Nephron (organoid): ENCODE data around the gene CDH4.

Source experiments
- H3K27ac Mint-ChIP-seq, 3 experiments: 2 replicates each; pipeline ENCODE4 v1.8.0; 2020; ENCODE audit warnings: mixed read lengths in 3 of 3, mild to moderate bottlenecking in 2 of 3, moderate library complexity in 1 of 3
- H3K27me3 Mint-ChIP-seq: 2 replicates; pipeline ENCODE4 v1.8.0; 2021; ENCODE audit warnings: low read depth, mild to moderate bottlenecking, moderate library complexity, mixed read lengths
- H3K36me3 Mint-ChIP-seq: 2 replicates; pipeline ENCODE4 v1.8.0; 2020; ENCODE audit warnings: low read depth, mixed read lengths
- H3K4me1 Mint-ChIP-seq: 2 replicates; pipeline ENCODE4 v1.8.0; 2020; ENCODE audit warnings: mixed read lengths
- H3K4me3 Mint-ChIP-seq, 3 experiments: 2 replicates each; pipeline ENCODE4 v1.8.0; 2020; ENCODE audit warnings: mild to moderate bottlenecking in 3 of 3, mixed read lengths in 3 of 3, moderate library complexity in 2 of 3
- H3K9me3 Mint-ChIP-seq: 2 replicates; pipeline ENCODE4 v1.8.0; 2020; ENCODE audit warnings: mixed read lengths
- TF ChIP-seq, protein P1 (sequence below), 3 experiments: fragments of 200-600 bp; sonication (generic); IDR thresholded peaks; one replicate each; pipeline ENCODE4 v1.5.0; 2021; ENCODE audit warnings: antibody characterized with exemption in 3 of 3; ENCODE audit not compliant: unreplicated experiment in 3 of 3

CDH4 gene

DNA sequence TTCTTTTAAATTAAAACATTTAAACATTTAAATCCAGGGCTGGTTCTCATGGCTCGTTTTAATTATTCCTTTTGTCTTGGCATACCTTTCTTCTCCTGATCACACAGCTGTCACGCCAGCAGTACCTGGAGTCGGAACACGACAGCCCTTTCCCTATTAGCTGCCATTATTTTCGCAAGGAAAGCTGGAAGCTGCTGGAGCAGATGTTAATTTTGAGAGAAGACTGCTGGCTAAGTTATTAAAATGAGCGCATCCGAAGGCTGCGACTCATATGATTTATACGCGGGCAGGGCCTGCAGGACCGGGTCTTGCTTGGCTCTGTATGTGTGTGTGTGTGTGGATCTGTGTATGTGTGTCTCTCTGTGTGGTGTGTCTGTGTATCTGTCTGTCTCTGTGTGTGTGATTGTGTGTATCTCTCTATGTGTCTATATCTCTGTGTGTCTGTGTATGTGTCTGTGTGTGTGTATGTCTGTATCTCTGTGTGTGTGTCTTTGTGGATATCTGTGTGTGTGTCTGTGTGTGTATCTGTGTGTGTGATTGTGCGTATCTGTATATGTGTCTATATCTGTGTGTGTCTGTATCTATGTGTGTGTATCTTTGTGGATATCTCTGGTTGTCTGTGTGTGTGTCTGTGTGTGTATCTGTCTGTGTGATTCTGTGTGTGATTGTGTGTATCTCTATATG is 191.5 kb downstream of the CDH4 start:
- Mint-ChIP-seq H3K36me3 (no peaks in the 10 kb centered on the region), H3K4me3 (no peak overlapping the region), H3K27me3 (no peaks in the 10 kb centered on the region), H3K9me3 (no peaks in the 10 kb centered on the region), H3K4me1 (peaks cover 12% of the 10 kb centered on the region), H3K27ac (no peak overlapping the region)
- TF ChIP-seq, protein P1, sequence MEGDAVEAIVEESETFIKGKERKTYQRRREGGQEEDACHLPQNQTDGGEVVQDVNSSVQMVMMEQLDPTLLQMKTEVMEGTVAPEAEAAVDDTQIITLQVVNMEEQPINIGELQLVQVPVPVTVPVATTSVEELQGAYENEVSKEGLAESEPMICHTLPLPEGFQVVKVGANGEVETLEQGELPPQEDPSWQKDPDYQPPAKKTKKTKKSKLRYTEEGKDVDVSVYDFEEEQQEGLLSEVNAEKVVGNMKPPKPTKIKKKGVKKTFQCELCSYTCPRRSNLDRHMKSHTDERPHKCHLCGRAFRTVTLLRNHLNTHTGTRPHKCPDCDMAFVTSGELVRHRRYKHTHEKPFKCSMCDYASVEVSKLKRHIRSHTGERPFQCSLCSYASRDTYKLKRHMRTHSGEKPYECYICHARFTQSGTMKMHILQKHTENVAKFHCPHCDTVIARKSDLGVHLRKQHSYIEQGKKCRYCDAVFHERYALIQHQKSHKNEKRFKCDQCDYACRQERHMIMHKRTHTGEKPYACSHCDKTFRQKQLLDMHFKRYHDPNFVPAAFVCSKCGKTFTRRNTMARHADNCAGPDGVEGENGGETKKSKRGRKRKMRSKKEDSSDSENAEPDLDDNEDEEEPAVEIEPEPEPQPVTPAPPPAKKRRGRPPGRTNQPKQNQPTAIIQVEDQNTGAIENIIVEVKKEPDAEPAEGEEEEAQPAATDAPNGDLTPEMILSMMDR (IDR thresholded peaks at IDR 0.05; ENCODE audit: unreplicated experiment in 3 of 3) = no peak

DNA sequence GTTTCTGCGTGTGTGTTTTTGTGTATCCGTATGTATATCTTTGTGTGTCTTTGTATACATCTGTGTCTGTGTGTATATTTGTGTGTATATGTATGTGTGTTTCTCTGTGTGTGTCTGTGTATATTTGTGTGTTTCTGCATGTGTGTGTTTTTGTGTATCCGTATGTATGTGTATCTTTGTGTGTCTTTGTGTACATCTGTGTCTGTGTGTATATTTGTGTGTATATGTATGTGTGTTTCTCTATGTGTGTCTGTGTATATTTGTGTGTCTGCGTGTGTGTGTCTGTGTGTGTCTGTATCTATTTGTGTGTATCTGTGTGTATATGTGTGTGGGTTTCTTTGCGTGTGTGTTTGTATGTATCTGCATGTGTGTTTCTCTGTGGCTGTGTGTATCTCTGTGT is 192.6 kb downstream of the CDH4 start:
- no peaks in the 10 kb centered on the region for H3K9me3 Mint-ChIP-seq
- no peak overlapping the region for H3K27ac Mint-ChIP-seq
- H3K4me3 Mint-ChIP-seq = no peak overlapping the region
- H3K4me1 Mint-ChIP-seq = peaks cover 9% of the 10 kb centered on the region
- H3K27me3 Mint-ChIP-seq = no peaks in the 10 kb centered on the region
- H3K36me3 Mint-ChIP-seq = no peaks in the 10 kb centered on the region
- TF ChIP-seq, protein P1 (IDR thresholded peaks at IDR 0.05; ENCODE audit: unreplicated experiment in 3 of 3) = no peak

DNA sequence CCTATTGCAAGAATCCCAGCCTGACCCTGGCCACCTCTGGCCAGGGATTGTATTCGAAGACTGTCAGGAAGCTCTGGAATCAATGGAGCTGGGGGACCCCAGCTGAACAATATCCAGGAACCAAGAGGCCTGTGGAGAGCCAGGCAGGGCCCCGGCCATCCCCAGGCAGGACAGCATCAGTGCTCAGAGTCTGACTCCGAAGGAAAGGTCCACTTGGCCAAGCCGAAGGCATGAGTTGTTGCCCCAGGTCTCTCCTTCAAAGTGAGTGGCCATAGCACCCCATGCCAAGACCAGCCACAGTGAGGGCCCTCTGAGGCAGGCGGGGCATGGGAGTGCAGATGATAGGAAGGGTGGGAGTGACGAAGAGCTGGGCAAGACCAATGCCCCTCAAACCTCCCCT is 193.1 kb downstream of the CDH4 start:
- Mint-ChIP-seq H3K4me3 (no peak overlapping the region), H3K36me3 (no peaks in the 10 kb centered on the region), H3K4me1 (peaks cover 9% of the 10 kb centered on the region), H3K9me3 (no peaks in the 10 kb centered on the region), H3K27ac (no peak overlapping the region), H3K27me3 (no peaks in the 10 kb centered on the region)
- TF ChIP-seq, protein P1 (IDR thresholded peaks at IDR 0.05; ENCODE audit: unreplicated experiment in 3 of 3) = no peak

DNA sequence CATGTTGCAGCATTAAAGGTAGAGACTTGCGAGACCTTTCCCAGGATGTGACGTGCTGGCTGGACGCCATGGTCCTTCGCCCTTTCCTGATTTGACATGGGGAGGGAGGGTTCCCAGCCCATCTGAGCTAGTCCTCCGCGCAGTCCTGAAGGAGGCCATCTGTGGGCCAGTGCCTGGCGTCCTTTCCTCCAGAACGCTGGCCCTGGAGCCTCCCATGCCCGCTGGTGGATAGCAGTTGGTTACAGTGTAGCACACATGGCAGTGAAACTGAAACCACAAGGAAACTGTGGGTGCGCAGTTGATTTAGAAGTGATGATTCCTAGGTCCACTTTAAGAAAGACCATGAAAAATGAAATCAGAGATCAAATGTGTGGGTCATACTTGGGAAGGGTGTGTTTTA is 193.7 kb downstream of the CDH4 start:
- Mint-ChIP-seq H3K27ac (no peak overlapping the region), H3K4me3 (no peak overlapping the region), H3K4me1 (peaks cover 9% of the 10 kb centered on the region), H3K27me3 (no peaks in the 10 kb centered on the region), H3K9me3 (no peaks in the 10 kb centered on the region), H3K36me3 (no peaks in the 10 kb centered on the region)
- TF ChIP-seq, protein P1 (IDR thresholded peaks at IDR 0.05; ENCODE audit: unreplicated experiment in 3 of 3) = no peak

DNA sequence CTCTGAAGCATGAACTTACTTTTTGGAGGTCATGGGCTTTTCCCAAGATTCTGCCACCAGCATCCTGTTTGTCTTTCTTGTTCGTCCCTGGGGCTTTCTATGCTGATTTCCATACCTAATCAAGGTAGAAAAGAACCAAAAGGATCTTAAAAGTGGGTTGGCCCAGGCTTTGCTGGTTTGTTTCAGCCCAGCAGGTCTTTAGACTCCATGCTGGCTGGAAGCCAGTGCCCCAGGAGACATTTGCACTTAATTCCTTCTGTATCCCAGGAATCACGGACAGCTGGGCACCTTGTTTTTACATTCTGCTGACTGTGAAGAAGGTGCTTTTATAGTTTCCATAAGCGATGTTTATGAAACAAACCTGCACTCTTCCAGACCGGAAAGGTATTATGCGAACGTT is 195.9 kb downstream of the CDH4 start:
- no peaks in the 10 kb centered on the region for H3K9me3 Mint-ChIP-seq
- H3K4me3 Mint-ChIP-seq = no peak overlapping the region
- H3K27ac Mint-ChIP-seq = peak overlapping the region in 2 of 3 experiments; percentile 17 to 59
- H3K4me1 Mint-ChIP-seq = peaks cover 16% of the 10 kb centered on the region
- no peaks in the 10 kb centered on the region for H3K27me3 Mint-ChIP-seq
- TF ChIP-seq, protein P1 (IDR thresholded peaks at IDR 0.05; ENCODE audit: unreplicated experiment in 3 of 3) = no peak
- no peaks in the 10 kb centered on the region for H3K36me3 Mint-ChIP-seq

DNA sequence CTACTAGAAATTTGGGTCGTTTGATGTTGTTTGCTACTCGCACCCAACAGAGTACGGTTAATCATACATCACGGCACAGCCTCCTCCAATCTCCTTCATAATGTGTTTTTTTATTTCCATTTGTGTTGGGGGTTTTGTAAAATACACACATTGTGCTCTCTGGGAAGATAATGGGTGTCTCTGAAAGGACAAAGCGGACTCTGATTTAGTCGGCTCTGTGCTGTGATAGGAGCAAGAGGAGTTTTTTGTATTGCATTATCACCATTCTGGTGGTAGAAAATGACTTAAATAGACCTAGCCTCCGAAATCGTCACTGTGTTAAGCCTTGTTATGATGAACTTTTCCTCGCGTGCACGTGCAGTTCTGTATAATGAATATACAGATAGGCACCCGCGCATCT is 196.3 kb downstream of the CDH4 start:
- Mint-ChIP-seq H3K4me1 (peaks cover 16% of the 10 kb centered on the region), H3K36me3 (no peaks in the 10 kb centered on the region), H3K27me3 (no peaks in the 10 kb centered on the region), H3K9me3 (no peaks in the 10 kb centered on the region), H3K27ac (peak overlapping the region in 2 of 3 experiments; percentile 10 to 17), H3K4me3 (no peak overlapping the region)
- TF ChIP-seq, protein P1 (IDR thresholded peaks at IDR 0.05; ENCODE audit: unreplicated experiment in 3 of 3) = no peak
